SHP77 (cell line): Measurements from ENCODE around the gene CYLD.

Experiments
- DNase-seq, 2 experiments: peaks; one replicate each; lab custom pipeline; 2025; lab: John Stamatoyannopoulos, UW

CYLD gene

GRCh38 chr16:50711862-50712559 lies 29.9 kb upstream of the CYLD start:
- peak; percentile 27 to 79 for DNase-seq

GRCh38 chr16:50712560-50712898 lies 29.4 kb upstream of the CYLD start:
- DNase-seq, result no peak

- DNase-seq, result no peak
Observed at GRCh38 chr16:50712956-50713355, 28.9 kb upstream of the CYLD start.

- DNase-seq, result no peak
Observed at GRCh38 chr16:50717091-50717490, 24.8 kb upstream of the CYLD start.

GRCh38 chr16:50717494-50717893 lies 24.4 kb upstream of the CYLD start:
- no peak for DNase-seq

GRCh38 chr16:50718061-50718760 lies 23.7 kb upstream of the CYLD start:
- no peak for DNase-seq

- DNase-seq, result no peak
Observed at GRCh38 chr16:50718761-50719400, 23.0 kb upstream of the CYLD start.

- peak; percentile 33 to 62 for DNase-seq
Observed at GRCh38 chr16:50719401-50720337, 22.2 kb upstream of the CYLD start.

- no peak for DNase-seq
Observed at GRCh38 chr16:50721549-50722404, 20.1 kb upstream of the CYLD start.

GRCh38 chr16:50722405-50722737 lies 19.5 kb upstream of the CYLD start:
- DNase-seq, result no peak

GRCh38 chr16:50722960-50723359 lies 18.9 kb upstream of the CYLD start:
- DNase-seq, result no peak

- no peak for DNase-seq
Observed at GRCh38 chr16:50724306-50724705, 17.6 kb upstream of the CYLD start.

- no peak for DNase-seq
Observed at GRCh38 chr16:50731130-50731988, 10.5 kb upstream of the CYLD start.

- no peak for DNase-seq
Observed at GRCh38 chr16:50731989-50732832, 9.7 kb upstream of the CYLD start.

GRCh38 chr16:50733468-50733867 lies 8.4 kb upstream of the CYLD start:
- DNase-seq, result no peak

- no peak for DNase-seq
Observed at GRCh38 chr16:50735629-50736122, 6.2 kb upstream of the CYLD start.

GRCh38 chr16:50736448-50736847 lies 5.4 kb upstream of the CYLD start:
- DNase-seq, result no peak

GRCh38 chr16:50737420-50737959 lies 4.4 kb upstream of the CYLD start:
- DNase-seq, result no peak

GRCh38 chr16:50739031-50739430 lies 2.9 kb upstream of the CYLD start:
- DNase-seq, result no peak
